WTC11 (cell line): ENCODE measurements around the gene TOMM40. TPM values are rescaled to one million over a fixed set of nuclear protein-coding genes. Genes with fewer than 3 reads are reported as not detected.
A peak's percentile ranks its signal among the peaks of the same experiment; 100 is the strongest.

Experiments used
- ATAC-seq: fragments of 200-7000 bp; cut with Tn5 transposase; 2 replicates; pipeline ENCODE4 v1.10.0; 2021; ENCODE audit warnings: mild to moderate bottlenecking, moderate library complexity
- CTCF ChIA-PET: fragments of 300-600 bp; sonication (Branson Sonifier 250); formaldehyde crosslinking; loops from one replicate; lab custom pipeline; 2021; ENCODE audit warnings: antibody characterized with exemption; lab: Charles Lee
- POLR2A ChIA-PET: fragments of 350-600 bp; sonication (Branson Sonifier 250); formaldehyde crosslinking; loops from one replicate; lab custom pipeline; 2021; ENCODE audit warnings: antibody characterized with exemption; lab: Charles Lee
- DNase-seq: peaks from one replicate; pipeline ENCODE4 v3.0.0; 2021; ENCODE audit warnings: low spot score
- H3K27ac Mint-ChIP-seq: 2 replicates; pipeline ENCODE4 v1.8.0; 2021; ENCODE audit warnings: mixed read lengths
- H3K27me3 Mint-ChIP-seq: 2 replicates; pipeline ENCODE4 v1.8.0; 2021; ENCODE audit warnings: low read depth, mild to moderate bottlenecking, moderate library complexity, mixed read lengths
- H3K36me3 Mint-ChIP-seq: 2 replicates; pipeline ENCODE4 v1.8.0; 2021; ENCODE audit warnings: mixed read lengths
- H3K4me1 Mint-ChIP-seq: 2 replicates; pipeline ENCODE4 v1.8.0; 2022; ENCODE audit warnings: mixed read lengths
- H3K4me3 Mint-ChIP-seq: 2 replicates; pipeline ENCODE4 v1.8.0; 2021; ENCODE audit warnings: mild to moderate bottlenecking, moderate library complexity, mixed read lengths
- H3K9me3 Mint-ChIP-seq: 2 replicates; pipeline ENCODE4 v1.8.0; 2021; ENCODE audit warnings: mixed read lengths
- ATF2 ChIP-seq: sonication (generic); formaldehyde crosslinking; IDR thresholded peaks from 2 replicates; pipeline ENCODE4 v1.8.1; 2022; ENCODE audit warnings: low read depth, missing genetic modification reagents, borderline replicate concordance
- ATF3 ChIP-seq: sonication (generic); formaldehyde crosslinking; conservative IDR thresholded peaks from 2 replicates; pipeline ENCODE4 v1.8.1; 2022; ENCODE audit warnings: mild to moderate bottlenecking, missing genetic modification reagents
- CREB1 ChIP-seq: sonication (generic); formaldehyde crosslinking; IDR thresholded peaks from 2 replicates; pipeline ENCODE4 v1.8.0; 2023; ENCODE audit warnings: mild to moderate bottlenecking, missing genetic modification reagents
- CTCF ChIP-seq: fragments of 200-600 bp; IDR thresholded peaks from 2 replicates; pipeline ENCODE4 v1.8.0; 2022; ENCODE audit warnings: antibody characterized with exemption
- E2F4 ChIP-seq: sonication (generic); formaldehyde crosslinking; IDR thresholded peaks from 2 replicates; pipeline ENCODE4 v1.8.1; 2022; ENCODE audit warnings: low read depth, mild to moderate bottlenecking, moderate library complexity, missing genetic modification reagents, borderline replicate concordance
- EMX1 ChIP-seq: fragments of 250-450 bp; sonication (Bioruptor Pico); IDR thresholded peaks from 2 replicates; pipeline ENCODE4 v1.8.0; 2021; ENCODE audit warnings: mild to moderate bottlenecking
- GABPB1 ChIP-seq: sonication (generic); formaldehyde crosslinking; IDR thresholded peaks from 2 replicates; pipeline ENCODE4 v1.8.1; 2023; ENCODE audit warnings: mild to moderate bottlenecking, missing genetic modification reagents
- GRHL2 ChIP-seq: fragments of 250-450 bp; sonication (Bioruptor Pico); IDR thresholded peaks from 2 replicates; pipeline ENCODE4 v1.8.0; 2022; ENCODE audit warnings: mild to moderate bottlenecking, moderate library complexity; ENCODE audit not compliant: insufficient replicate concordance, severe bottlenecking
- MXD4 ChIP-seq: fragments of 250-450 bp; sonication (Bioruptor Pico); IDR thresholded peaks from 2 replicates; pipeline ENCODE4 v1.8.0; 2021; ENCODE audit warnings: mild to moderate bottlenecking, moderate library complexity, borderline replicate concordance
- NFATC4 ChIP-seq: fragments of 250-450 bp; sonication (Bioruptor Pico); IDR thresholded peaks from 2 replicates; pipeline ENCODE4 v1.9.0; 2021; ENCODE audit warnings: mild to moderate bottlenecking
- RORB ChIP-seq: fragments of 250-450 bp; sonication (Bioruptor Pico); IDR thresholded peaks from 2 replicates; pipeline ENCODE4 v1.9.0; 2021; ENCODE audit warnings: mild to moderate bottlenecking
- TCF7 ChIP-seq: sonication (generic); formaldehyde crosslinking; IDR thresholded peaks from 2 replicates; pipeline ENCODE4 v1.8.0; 2022; ENCODE audit warnings: mild to moderate bottlenecking, low read depth, missing genetic modification reagents, moderate library complexity
- TEAD4 ChIP-seq: sonication (generic); formaldehyde crosslinking; IDR thresholded peaks from 2 replicates; pipeline ENCODE4 v1.8.0; 2022; ENCODE audit warnings: mild to moderate bottlenecking, missing genetic modification reagents
- USF1 ChIP-seq: sonication (generic); formaldehyde crosslinking; IDR thresholded peaks from 2 replicates; pipeline ENCODE4 v1.8.0; 2022; ENCODE audit warnings: mild to moderate bottlenecking, missing genetic modification reagents
- ZNF121 ChIP-seq: sonication (generic); formaldehyde crosslinking; IDR thresholded peaks from 2 replicates; pipeline ENCODE4 v1.8.0; 2023; ENCODE audit warnings: missing genetic modification reagents
- ZNF671 ChIP-seq: fragments of 250-450 bp; sonication (Bioruptor Pico); IDR thresholded peaks from 2 replicates; pipeline ENCODE4 v1.8.0; 2021; ENCODE audit warnings: mild to moderate bottlenecking
- total RNA-seq: library from RNA; stranded (reverse); gene quantifications from 3 replicates; pipeline ENCODE4 v1.2.3, GENCODE V29; 2021
- TF ChIP-seq, protein P1 (sequence below): sonication (generic); formaldehyde crosslinking; IDR thresholded peaks from 2 replicates; pipeline ENCODE4 v1.8.1; 2023; ENCODE audit warnings: mild to moderate bottlenecking, moderate library complexity, missing genetic modification reagents
- TF ChIP-seq, protein P2 (sequence below): sonication (generic); formaldehyde crosslinking; IDR thresholded peaks from 2 replicates; pipeline ENCODE4 v1.8.1; 2022; ENCODE audit warnings: mild to moderate bottlenecking, missing genetic modification reagents, moderate library complexity, borderline replicate concordance
- TF ChIP-seq, protein P3 (sequence below): sonication (generic); formaldehyde crosslinking; IDR thresholded peaks from 2 replicates; pipeline ENCODE4 v1.8.1; 2023; ENCODE audit warnings: mild to moderate bottlenecking, missing genetic modification reagents, moderate library complexity

TOMM40 gene
- total RNA-seq, 1 experiment from 2014 or later = 221 TPM

- Mint-ChIP-seq H3K36me3 (peaks cover 54% of the 10 kb centered on the region), H3K27me3 (no peaks in the 10 kb centered on the region), H3K27ac (peak overlapping the region; percentile 15; the same call in 1 of the 2 replicates), H3K4me1 (no peaks in the 10 kb centered on the region), H3K9me3 (no peaks in the 10 kb centered on the region)
- DNase-seq (no peak), ATAC-seq (no peak)
- ChIA-PET CTCF (no interaction called here), POLR2A (no interaction called here)
- no peak for TF ChIP-seq GABPB1 (CRISPR knock-in tag)
- no peak for TF ChIP-seq ATF2 (CRISPR knock-in tag)
- no peak for TF ChIP-seq EMX1 (CRISPR knock-in tag)
- TF ChIP-seq, protein P1, sequence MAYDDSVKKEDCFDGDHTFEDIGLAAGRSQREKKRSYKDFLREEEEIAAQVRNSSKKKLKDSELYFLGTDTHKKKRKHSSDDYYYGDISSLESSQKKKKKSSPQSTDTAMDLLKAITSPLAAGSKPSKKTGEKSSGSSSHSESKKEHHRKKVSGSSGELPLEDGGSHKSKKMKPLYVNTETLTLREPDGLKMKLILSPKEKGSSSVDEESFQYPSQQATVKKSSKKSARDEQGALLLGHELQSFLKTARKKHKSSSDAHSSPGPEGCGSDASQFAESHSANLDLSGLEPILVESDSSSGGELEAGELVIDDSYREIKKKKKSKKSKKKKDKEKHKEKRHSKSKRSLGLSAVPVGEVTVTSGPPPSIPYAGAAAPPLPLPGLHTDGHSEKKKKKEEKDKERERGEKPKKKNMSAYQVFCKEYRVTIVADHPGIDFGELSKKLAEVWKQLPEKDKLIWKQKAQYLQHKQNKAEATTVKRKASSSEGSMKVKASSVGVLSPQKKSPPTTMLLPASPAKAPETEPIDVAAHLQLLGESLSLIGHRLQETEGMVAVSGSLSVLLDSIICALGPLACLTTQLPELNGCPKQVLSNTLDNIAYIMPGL = no peak
- no peak for TF ChIP-seq TCF7
- TF ChIP-seq GRHL2 = no peak
- no peak for TF ChIP-seq NFATC4 (CRISPR knock-in tag)
- no peak for TF ChIP-seq E2F4 (CRISPR knock-in tag)
- no peak for TF ChIP-seq CREB1
- TF ChIP-seq, protein P2, sequence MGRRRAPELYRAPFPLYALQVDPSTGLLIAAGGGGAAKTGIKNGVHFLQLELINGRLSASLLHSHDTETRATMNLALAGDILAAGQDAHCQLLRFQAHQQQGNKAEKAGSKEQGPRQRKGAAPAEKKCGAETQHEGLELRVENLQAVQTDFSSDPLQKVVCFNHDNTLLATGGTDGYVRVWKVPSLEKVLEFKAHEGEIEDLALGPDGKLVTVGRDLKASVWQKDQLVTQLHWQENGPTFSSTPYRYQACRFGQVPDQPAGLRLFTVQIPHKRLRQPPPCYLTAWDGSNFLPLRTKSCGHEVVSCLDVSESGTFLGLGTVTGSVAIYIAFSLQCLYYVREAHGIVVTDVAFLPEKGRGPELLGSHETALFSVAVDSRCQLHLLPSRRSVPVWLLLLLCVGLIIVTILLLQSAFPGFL (CRISPR knock-in tag) = no peak
- TF ChIP-seq USF1 (CRISPR knock-in tag) = no peak
- TF ChIP-seq, protein P3, sequence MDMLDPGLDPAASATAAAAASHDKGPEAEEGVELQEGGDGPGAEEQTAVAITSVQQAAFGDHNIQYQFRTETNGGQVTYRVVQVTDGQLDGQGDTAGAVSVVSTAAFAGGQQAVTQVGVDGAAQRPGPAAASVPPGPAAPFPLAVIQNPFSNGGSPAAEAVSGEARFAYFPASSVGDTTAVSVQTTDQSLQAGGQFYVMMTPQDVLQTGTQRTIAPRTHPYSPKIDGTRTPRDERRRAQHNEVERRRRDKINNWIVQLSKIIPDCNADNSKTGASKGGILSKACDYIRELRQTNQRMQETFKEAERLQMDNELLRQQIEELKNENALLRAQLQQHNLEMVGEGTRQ (CRISPR knock-in tag) = no peak
- no peak for TF ChIP-seq MXD4 (CRISPR knock-in tag)
- TF ChIP-seq TEAD4 (CRISPR knock-in tag) = no peak
- TF ChIP-seq RORB (CRISPR knock-in tag) = no peak
- TF ChIP-seq ZNF121 = no peak
- no peak for TF ChIP-seq ZNF671 (CRISPR knock-in tag)
- TF ChIP-seq CTCF = no peak
- TF ChIP-seq ATF3 (CRISPR knock-in tag) = no peak
- TF ChIP-seq, all 79 proteins: peak for 0
- no peak overlapping the region for H3K4me3 Mint-ChIP-seq
These were observed 23.5 kb upstream of the TOMM40 start for GRCh38 chr19:44867578-44867977.
